Astrocyte of the spinal cord (primary cell): ENCODE measurements around the gene LRRC74A.
A peak's percentile ranks its signal among the peaks of the same experiment; 100 is the strongest.
"Not testable (repeated sequence)": the region's sequence is repeated elsewhere in the genome, so short reads cannot be mapped to it uniquely, and the experiment has no call there.

Experiments used
- DNase-seq: peaks from one replicate; pipeline ENCODE4 v3.0.0; 2011; ENCODE audit warnings: low read depth, low spot score
- H3K4me3 ChIP-seq: 2 replicates; pipeline ENCODE4 v1.5.1; 2011; ENCODE audit warnings: low read depth, mild to moderate bottlenecking, low read length, moderate library complexity
- in situ Hi-C: cut with HindIII; loops from 2 replicates; pipeline ENCODE4 v1.10.0; 2017; ENCODE audit warnings: low sequenced_read_pairs
- TF ChIP-seq, protein P1 (sequence below): IDR thresholded peaks from 2 replicates; pipeline ENCODE4 v1.5.1; 2012; ENCODE audit warnings: low read depth, mild to moderate bottlenecking, low read length, inconsistent platforms

Gene LRRC74A

DNA sequence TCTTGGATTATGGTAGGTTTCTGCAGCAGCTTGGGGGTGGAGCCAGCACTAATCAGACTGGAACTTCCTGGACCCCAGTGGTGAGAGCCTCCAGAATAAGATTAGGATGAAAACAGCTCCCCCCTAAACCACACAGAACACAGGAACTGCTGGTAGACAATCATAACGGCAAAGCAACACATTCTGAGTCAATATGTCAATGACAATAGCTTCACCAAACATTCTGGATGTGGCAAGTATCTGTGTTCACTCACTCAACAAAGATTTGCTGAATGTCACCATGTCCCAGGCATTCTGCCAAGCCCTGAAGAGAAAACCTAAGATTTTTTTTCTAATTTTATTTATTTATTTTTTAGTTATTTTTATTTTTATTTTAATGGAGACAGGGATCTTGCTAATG is 65.2 kb downstream of the LRRC74A start:
- TF ChIP-seq, protein P1, sequence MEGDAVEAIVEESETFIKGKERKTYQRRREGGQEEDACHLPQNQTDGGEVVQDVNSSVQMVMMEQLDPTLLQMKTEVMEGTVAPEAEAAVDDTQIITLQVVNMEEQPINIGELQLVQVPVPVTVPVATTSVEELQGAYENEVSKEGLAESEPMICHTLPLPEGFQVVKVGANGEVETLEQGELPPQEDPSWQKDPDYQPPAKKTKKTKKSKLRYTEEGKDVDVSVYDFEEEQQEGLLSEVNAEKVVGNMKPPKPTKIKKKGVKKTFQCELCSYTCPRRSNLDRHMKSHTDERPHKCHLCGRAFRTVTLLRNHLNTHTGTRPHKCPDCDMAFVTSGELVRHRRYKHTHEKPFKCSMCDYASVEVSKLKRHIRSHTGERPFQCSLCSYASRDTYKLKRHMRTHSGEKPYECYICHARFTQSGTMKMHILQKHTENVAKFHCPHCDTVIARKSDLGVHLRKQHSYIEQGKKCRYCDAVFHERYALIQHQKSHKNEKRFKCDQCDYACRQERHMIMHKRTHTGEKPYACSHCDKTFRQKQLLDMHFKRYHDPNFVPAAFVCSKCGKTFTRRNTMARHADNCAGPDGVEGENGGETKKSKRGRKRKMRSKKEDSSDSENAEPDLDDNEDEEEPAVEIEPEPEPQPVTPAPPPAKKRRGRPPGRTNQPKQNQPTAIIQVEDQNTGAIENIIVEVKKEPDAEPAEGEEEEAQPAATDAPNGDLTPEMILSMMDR: no peak
- H3K4me3 ChIP-seq: no peak overlapping the region
- no peak for DNase-seq
- in situ Hi-C loops: no loop called here

DNA sequence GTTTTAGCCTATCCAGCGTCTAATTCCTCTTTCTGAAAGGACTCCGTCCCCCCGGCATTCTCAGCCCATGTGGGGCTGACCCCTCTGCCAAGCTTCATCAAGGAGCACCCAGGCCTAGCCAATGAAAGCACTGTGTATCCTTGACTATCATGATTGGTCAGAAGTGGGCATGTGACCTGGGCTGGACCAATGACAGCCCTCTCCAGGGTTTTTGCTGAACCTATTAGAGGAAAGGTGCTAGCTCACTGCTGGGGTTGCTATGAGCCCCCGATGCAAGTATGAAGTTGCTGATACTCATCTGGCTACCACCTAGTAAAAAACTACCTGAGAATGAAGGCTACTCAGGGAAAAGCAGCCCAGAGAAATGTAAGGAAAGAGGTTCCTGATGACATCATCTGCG is 68.1 kb downstream of the LRRC74A start:
- H3K4me3 ChIP-seq: no peak overlapping the region
- in situ Hi-C loops: no loop called here
- DNase-seq: no peak
- TF ChIP-seq, protein P1: no peak

DNA sequence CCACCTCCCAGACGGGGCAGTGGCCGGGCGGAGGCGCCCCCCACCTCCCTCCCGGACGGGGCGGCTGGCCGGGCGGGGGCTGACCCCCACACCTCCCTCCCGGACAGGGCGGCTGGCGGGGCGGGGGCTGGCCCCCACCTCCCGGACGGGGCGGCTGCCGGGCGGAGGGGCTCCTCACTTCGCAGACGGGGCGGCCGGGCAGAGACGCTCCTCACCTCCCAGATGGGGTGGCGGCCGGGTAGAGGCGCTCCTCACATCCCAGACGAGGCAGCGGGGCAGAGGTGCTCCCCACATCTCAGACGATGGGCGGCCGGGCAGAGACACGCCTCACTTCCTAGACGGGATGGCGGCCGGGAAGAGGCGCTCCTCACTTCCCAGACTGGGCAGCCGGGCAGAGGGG is 71.8 kb downstream of the LRRC74A start:
- H3K4me3 ChIP-seq, DNase-seq, in situ Hi-C loops: not testable (repeated sequence)

DNA sequence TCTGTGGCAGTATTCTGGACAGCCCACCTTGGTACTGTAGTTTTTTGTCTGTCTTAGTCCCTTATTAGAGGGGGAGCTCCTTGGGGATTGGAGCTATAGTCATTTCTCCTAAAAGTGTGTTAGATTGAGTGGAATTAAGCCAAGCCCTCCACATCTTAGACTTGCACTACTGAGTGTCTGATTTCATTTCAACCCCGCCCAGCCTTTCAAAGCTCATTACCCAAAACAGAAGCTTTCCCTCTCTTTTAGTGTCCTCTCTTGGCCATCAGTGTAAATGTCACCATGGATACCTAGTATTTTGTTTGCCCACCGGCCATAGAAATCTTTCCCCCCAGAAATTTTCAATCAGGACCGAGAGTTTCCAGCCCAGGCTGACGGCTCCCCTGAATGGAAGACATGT is 74.5 kb downstream of the LRRC74A start:
- TF ChIP-seq, protein P1: no peak
- no peak overlapping the region for H3K4me3 ChIP-seq
- in situ Hi-C loops: no loop called here
- no peak for DNase-seq

DNA sequence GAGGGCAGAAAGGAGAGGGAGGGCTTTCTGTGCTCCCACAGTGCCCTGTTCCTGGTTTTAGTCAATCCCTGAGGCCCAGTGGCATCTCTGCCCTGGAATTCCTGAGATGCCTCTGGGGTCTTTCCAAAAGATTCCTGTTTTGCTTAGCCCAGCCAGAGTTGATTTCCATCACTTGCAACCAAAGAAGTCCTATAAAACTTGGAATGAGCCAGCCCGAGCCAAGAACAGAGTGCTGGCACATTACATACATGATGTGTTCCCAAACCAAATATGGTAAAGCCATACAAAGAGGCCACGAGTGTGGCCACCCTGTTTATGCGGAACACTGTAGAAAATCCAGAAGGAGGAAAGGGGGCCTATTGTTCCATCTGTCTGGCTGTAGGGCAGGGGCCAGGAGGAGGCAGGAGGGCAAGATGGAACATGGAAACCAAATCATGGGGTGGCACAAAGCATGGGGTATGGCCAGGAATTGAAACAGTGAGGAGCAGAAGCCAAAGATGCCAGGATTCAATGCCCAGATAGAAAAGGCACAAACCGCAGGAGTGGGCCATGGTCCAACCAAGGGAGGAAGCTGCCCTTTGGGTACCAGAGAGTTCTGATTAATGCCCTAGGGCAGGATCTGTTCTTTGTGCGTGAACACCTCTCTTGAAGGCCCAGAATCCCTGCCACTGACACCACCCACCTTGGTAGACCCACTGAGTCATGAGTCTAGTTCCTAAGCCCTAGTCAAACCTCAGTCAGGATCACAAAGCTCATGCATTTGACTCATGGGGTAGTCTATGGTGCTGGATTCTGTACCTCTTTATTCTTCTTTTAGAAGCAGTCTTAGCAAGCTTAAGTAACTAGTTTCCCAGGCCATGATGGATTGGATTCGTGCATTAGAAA is 75.2 kb downstream of the LRRC74A start:
- DNase-seq: no peak
- H3K4me3 ChIP-seq: no peak overlapping the region
- in situ Hi-C loops: no loop called here
- TF ChIP-seq, protein P1: no peak

DNA sequence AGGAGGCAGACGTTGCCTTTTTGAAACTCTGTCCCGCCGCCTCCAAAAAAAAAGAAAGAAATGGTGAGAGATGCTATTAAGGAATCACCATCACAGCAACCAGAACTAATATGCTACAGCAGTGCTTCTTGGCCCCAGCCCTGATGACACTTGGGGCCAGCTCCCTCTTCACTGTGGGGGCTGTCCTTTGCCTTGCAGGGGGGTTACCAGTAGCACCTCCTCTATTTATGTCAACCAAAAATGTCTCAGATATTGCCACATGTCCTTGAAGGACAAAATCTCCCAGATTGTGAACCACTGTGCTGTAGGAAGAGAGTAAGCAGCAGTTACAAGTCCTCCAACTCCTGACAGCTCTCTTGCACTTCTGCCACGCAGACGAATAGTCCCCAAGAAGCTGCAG is 76.4 kb downstream of the LRRC74A start:
- TF ChIP-seq, protein P1: no peak

DNA sequence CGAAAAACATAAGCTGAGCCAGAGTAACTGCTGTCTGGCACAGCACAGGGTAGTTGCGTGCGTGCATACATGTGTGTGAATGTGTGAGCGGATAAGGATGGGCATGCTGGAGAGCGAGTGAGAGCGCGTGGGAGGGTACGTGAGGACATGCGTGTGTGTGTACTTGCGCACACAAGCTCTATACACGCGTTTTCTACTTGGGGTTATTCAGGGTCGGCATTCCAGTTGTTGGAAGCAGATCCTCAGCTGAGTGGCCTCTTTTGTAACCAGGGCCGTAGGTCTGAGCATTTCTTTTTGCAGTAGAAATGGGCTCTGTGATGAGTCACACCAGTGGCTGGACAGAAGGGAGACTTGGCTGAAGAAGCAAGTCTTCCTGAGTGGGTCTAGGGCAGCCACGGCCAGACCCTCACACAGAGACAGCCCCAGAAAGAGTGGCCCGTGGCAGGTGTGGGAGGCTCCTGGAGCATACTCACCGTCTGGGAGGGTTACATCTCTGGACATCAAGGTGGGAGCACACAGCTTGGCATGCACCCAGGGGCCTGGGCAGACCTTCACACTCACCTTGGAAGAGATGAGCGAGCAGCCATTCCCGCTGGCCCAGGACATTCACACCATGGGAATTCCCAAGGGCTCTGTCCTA is 78.0 kb downstream of the LRRC74A start:
- TF ChIP-seq, protein P1: no peak
- H3K4me3 ChIP-seq: no peak overlapping the region
- DNase-seq: peak; percentile 82
- in situ Hi-C loops: no loop called here

More for the DNA sequence above, 76.4 kb downstream of the LRRC74A start:
- no peak for DNase-seq
- H3K4me3 ChIP-seq: no peak overlapping the region
- in situ Hi-C loops: no loop called here
